Left lung (tissue), 10 donors: ENCODE data around the gene GNA12. TPM values are rescaled to one million over a fixed set of nuclear protein-coding genes. Genes with fewer than 3 reads are reported as not detected.
"Not testable (repeated sequence)": the region's sequence is repeated elsewhere in the genome, so short reads cannot be mapped to it uniquely, and the experiment has no call there.

Source experiments
- ATAC-seq: fragments of 200-7000 bp; cut with Tn5 transposase; one replicate; pipeline ENCODE4 v1.9.1; 2020; ENCODE audit warnings: moderate library complexity
- DNase-seq, 4 donors: peaks; one replicate each; pipeline ENCODE4 v3.0.0-alpha.2; 2013 to 2020
- H3K27ac ChIP-seq, 2 donors: fragments of 200-600 bp; sonication (generic) in 1 of 2; one replicate each; pipeline versions ENCODE4 v1.5.0 to v1.8.0; 2020 to 2021
- H3K27me3 ChIP-seq, 2 donors: fragments of 200-600 bp; sonication (generic) in 1 of 2; one replicate each; pipeline versions ENCODE4 v1.5.0 to v1.8.0; 2020 to 2021
- H3K36me3 ChIP-seq, 2 donors: fragments of 200-600 bp; sonication (generic) in 1 of 2; one replicate each; pipeline versions ENCODE4 v1.5.0 to v1.8.0; 2020 to 2021
- H3K4me1 ChIP-seq, 2 donors: fragments of 200-600 bp; one replicate each; pipeline ENCODE4 v1.8.0; 2021
- H3K4me3 ChIP-seq, 2 donors: fragments of 200-600 bp; sonication (generic) in 1 of 2; one replicate each; pipeline versions ENCODE4 v1.5.0 to v1.8.0; 2020 to 2021; ENCODE audit warnings: mild to moderate bottlenecking in 1 of 2
- H3K9me3 ChIP-seq, 2 donors: fragments of 200-600 bp; sonication (generic) in 1 of 2; one replicate each; pipeline versions ENCODE4 v1.5.0 to v1.8.0; 2020 to 2021
- intact Hi-C, 2 donors: fragments of 100-400 bp; cut with DNase I; formaldehyde crosslinking; loops; one replicate each; pipeline versions ENCODE4 v1.11.2 to v1.14.2; 2022
- polyA plus RNA-seq, 6 donors: library from polyadenylated mRNA; unstranded; fragments of 120-200 nt; gene quantifications; one replicate each; pipeline ENCODE4 v1.2.1, GENCODE V29; 2013; ENCODE audit not compliant: insufficient read length in 6 of 6
- total RNA-seq, 2 donors: library from RNA; stranded (reverse); fragmentation: NEBNext Ultra II Directional; extraction: Animal tissue kit (Norgen Biotek cat#: 25700); gene quantifications; one replicate each; pipeline ENCODE4 v1.2.1, GENCODE V29; 2021
- TF ChIP-seq, protein P1 (sequence below), 2 donors: fragments of 200-600 bp; sonication (generic) in 1 of 2; IDR thresholded peaks; one replicate each; pipeline versions ENCODE4 v1.5.0 to v1.8.0; 2021; ENCODE audit warnings: antibody characterized with exemption in 2 of 2
- donor health status: DM: no; HTN: yes; CAD: no.
- donor health status: DM: no; HTN: no; CAD: no.

The GNA12 gene
- total and polyA plus RNA-seq, 8 donors = 48.7 to 67.5 (median 55.1) TPM

DNA sequence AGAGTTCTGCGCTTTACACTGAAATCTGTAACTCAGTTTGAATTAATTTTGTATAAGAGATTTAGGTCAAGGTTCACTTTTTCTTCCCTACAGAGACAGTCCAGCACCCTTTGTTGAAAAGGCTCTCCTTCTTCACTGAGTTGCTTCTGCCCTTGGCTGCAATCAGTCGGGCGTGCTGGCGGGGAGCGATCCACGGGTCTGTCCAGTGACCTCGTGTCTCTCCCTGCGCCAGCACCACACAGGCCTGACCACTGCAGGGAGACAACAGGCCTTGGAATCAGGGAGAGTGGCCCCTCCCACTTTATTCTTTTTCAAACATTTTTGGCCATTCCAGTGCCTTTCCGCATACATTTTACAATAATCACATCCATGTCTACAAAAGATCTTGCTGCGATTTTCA, 89.2 kb downstream of the GNA12 start:
- no peaks in the 10 kb centered on the region for H3K36me3 ChIP-seq
- DNase-seq = peak in 1 of 4 donors; percentile 64
- no peak overlapping the region for H3K27ac ChIP-seq
- intact Hi-C loops = no loop called here
- H3K27me3 ChIP-seq = no peaks in the 10 kb centered on the region
- H3K9me3 ChIP-seq = no peaks in the 10 kb centered on the region
- H3K4me3 ChIP-seq = no peak overlapping the region
- ATAC-seq = no peak
- TF ChIP-seq, protein P1, sequence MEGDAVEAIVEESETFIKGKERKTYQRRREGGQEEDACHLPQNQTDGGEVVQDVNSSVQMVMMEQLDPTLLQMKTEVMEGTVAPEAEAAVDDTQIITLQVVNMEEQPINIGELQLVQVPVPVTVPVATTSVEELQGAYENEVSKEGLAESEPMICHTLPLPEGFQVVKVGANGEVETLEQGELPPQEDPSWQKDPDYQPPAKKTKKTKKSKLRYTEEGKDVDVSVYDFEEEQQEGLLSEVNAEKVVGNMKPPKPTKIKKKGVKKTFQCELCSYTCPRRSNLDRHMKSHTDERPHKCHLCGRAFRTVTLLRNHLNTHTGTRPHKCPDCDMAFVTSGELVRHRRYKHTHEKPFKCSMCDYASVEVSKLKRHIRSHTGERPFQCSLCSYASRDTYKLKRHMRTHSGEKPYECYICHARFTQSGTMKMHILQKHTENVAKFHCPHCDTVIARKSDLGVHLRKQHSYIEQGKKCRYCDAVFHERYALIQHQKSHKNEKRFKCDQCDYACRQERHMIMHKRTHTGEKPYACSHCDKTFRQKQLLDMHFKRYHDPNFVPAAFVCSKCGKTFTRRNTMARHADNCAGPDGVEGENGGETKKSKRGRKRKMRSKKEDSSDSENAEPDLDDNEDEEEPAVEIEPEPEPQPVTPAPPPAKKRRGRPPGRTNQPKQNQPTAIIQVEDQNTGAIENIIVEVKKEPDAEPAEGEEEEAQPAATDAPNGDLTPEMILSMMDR (IDR thresholded peaks at IDR 0.05) = no peak
- peaks cover 23 to 31% of the 10 kb centered on the region in 2 donors for H3K4me1 ChIP-seq

DNA sequence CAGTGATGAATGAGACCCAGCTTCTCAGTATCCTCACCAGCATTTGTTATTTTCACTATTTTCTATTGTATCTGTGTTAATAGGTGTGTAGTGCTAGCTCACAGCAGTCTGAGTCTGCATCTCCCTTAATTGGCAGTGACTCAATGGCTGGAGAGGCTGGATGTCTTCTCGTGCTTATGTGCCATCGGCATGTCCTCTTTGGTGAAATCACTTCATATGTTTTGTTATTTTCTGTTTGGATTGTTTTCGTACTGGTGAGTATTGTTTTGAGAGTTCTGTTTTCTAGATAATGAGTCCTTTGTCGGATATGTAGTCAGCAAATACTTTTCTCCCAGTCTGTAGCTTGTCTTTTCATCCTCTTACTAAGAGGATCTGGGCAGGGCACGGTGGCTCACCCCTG, 90.0 kb downstream of the GNA12 start:
- no peaks in the 10 kb centered on the region for H3K27me3 ChIP-seq
- DNase-seq (no peak), ATAC-seq (no peak)
- no peaks in the 10 kb centered on the region for H3K36me3 ChIP-seq
- no peaks in the 10 kb centered on the region for H3K9me3 ChIP-seq
- no peak overlapping the region for H3K4me3 ChIP-seq
- peaks cover 14 to 23% of the 10 kb centered on the region in 2 donors for H3K4me1 ChIP-seq
- TF ChIP-seq, protein P1 (IDR thresholded peaks at IDR 0.05) = no peak
- intact Hi-C loops = no loop called here
- no peak overlapping the region for H3K27ac ChIP-seq

- DNase-seq = no peak
- intact Hi-C loops = no loop called here
- H3K27me3 ChIP-seq = no peaks in the 10 kb centered on the region
- H3K4me1 ChIP-seq = peaks cover 6 to 13% of the 10 kb centered on the region in 2 donors
- no peak for ATAC-seq
- H3K9me3 ChIP-seq = no peaks in the 10 kb centered on the region
- no peak overlapping the region for H3K4me3 ChIP-seq
- TF ChIP-seq, protein P1 (IDR thresholded peaks at IDR 0.05) = no peak
- no peak overlapping the region for H3K27ac ChIP-seq
- H3K36me3 ChIP-seq = no peaks in the 10 kb centered on the region
Measured at GRCh38 chr7:2753148-2753547, 91.0 kb downstream of the GNA12 start.

DNA sequence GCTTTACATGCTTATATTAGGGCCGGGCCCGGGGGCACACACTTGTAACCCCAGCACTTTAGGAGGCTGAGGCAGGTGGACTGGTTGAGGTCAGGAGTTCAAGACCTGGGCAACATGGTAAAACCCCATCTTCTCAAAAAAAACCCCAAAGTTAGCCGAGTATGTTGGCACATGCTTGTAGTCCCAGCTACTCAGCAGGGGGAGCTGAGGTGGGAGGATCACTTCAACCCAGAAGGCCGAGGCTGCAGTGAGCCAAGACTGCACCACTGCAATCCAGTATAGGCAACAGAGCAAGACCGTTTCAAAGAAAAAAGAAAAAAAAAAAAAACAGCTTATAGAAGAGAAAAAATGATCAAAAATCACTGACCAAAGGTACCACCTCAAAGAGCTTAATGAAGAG, 93.0 kb downstream of the GNA12 start:
- DNase-seq (no peak), ATAC-seq (no peak)
- intact Hi-C loops = no loop called here
- Histone ChIP-seq H3K36me3 (no peaks in the 10 kb centered on the region), H3K27ac (no peak overlapping the region), H3K4me3 (no peak overlapping the region), H3K27me3 (no peaks in the 10 kb centered on the region), H3K9me3 (no peaks in the 10 kb centered on the region), H3K4me1 (no peaks in the 10 kb centered on the region)
- TF ChIP-seq, protein P1 (IDR thresholded peaks at IDR 0.05) = no peak

GRCh38 chr7:2750004-2750407, 94.1 kb downstream of the GNA12 start:
- ATAC-seq (no peak), DNase-seq (no peak)

GRCh38 chr7:2748684-2749083, 95.4 kb downstream of the GNA12 start:
- H3K9me3 ChIP-seq, ATAC-seq, H3K36me3 ChIP-seq, DNase-seq, H3K4me1 ChIP-seq, intact Hi-C loops, H3K27ac ChIP-seq, H3K4me3 ChIP-seq, H3K27me3 ChIP-seq: not testable (repeated sequence)

More at GRCh38 chr7:2750004-2750407, 94.1 kb downstream of the GNA12 start:
- intact Hi-C loops = no loop called here
- no peaks in the 10 kb centered on the region for H3K4me1 ChIP-seq
- H3K27ac ChIP-seq = no peak overlapping the region
- H3K9me3 ChIP-seq = no peaks in the 10 kb centered on the region
- no peak overlapping the region for H3K4me3 ChIP-seq
- TF ChIP-seq, protein P1 (IDR thresholded peaks at IDR 0.05) = no peak
- H3K27me3 ChIP-seq = no peaks in the 10 kb centered on the region
- no peaks in the 10 kb centered on the region for H3K36me3 ChIP-seq

GRCh38 chr7:2743523-2744185, 100.5 kb downstream of the GNA12 start:
- H3K36me3 ChIP-seq, intact Hi-C loops, H3K4me1 ChIP-seq, H3K27ac ChIP-seq, H3K9me3 ChIP-seq, ATAC-seq, H3K27me3 ChIP-seq, H3K4me3 ChIP-seq, DNase-seq: not testable (repeated sequence)
